NCI-H446 treated with DMSO at 0.1 percent for 48 hours (cell line): ENCODE measurements around the gene CCDC82.
A peak's percentile ranks its signal among the peaks of the same experiment; 100 is the strongest.

Experiments used
- DNase-seq: peaks from one replicate; lab custom pipeline; 2025; lab: John Stamatoyannopoulos, UW

The CCDC82 gene

DNA sequence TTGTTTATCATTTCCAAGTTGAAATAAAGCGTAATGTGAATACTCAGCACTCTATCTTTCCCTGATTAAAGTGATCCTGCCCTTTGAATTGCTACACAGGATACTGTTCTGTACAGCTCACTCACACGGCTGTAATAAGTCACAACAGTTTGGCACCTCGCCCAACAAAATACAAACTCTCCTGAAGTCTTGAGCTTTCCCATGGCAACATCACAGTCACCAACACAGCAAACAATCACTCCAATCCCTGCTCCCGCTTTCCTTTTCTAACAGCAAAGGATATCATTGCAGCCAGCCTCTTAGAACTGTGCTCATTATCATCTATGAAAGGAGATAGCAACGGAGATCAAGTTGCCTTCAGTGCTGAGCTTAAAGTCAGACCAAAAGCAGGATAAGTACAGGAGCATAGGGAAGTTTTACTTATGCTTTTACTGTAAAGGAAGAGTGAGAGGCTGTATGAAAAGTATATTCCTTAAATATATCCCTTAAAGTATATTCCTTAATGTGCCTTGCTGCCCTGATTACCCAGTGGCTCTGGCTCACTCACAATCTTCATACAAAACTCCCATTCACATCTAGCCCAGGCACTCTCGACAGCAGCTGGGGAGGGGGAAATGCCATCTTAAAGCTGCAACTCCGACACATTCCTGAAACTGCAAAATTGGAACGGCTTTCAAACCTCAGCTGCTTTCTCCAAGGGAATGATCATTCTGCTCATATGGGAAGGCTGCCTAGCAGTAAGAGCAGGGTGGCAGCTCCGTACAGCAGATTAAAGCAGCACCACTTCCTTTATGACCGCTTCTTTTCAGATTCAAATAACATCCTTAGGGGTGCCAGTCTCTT lies 82.6 kb downstream of the CCDC82 start:
- peak; percentile 83 for DNase-seq

DNA sequence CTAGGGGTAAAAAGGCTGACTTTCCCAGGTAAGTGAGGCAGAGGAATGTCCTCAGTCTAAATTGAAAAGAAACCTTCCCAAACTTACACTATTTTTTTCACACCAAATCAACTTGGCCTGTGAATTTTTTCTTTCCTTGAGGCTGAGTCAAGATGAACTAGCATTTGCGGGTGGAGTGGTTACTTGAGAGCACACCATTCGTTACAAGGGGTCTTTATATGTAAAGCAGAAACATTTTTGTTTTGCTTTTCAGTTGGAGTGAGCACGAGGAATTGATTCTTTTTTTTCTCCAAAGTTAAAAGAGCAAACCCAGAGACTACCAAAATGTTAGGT lies 83.1 kb downstream of the CCDC82 start:
- no peak for DNase-seq

DNA sequence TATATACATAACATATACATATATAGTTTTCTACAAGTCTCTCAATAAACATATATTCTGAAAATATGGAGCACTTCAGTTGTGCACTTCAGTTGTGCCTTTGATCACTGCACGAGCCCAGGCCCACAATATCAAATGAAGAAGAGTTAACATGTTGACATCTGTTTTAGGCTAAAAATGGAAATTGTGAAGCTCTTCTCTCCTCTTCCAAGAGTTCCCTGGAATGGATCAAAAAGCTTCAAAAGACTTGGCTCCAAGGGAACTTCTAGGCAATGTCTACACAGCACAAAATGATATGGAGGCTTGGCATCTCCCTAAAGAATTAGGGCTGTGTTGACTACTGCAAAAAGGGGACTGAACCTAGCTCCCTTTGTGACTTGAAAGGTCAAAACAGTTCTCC lies 83.6 kb downstream of the CCDC82 start:
- DNase-seq: no peak

DNA sequence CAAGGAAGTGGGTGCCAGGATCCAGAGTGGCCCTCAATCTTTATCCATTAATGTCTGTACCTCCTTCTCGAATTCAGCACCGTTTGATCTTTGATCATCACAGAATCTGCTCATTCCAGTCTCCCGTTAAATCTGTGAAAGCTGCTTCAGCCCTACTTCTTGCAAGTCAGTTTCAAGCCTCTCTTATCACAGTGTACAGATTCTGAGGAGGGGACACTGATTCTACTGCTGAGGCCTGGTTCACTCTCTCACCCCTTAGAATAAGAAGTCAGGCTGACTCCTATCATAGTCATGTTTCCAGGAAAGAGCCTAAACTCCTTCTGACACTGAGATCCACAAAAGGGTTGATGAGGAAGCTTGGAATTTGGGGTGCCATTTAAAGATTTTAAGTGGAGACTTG lies 85.7 kb downstream of the CCDC82 start:
- DNase-seq: no peak

DNA sequence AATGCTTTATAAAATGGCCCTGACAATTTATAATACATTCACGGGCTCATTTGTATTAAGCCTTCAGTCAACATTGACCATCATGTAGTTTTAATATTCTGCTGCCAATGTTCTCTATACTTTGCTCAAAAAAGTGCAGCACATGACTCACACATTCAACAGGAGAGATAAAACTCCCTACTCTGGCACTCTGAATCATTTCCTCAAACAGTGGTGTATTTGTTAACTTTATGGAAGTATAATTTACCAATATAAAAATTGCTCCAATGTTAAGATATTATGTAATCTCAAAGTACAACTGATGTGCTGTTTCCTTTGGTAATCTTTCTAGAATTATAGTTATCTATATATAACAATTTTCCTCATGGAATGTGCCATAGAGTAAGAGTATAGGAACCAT lies 86.6 kb downstream of the CCDC82 start:
- DNase-seq: no peak
